HG02642 (cell line): ENCODE results near the gene TPBGL.
A peak's percentile ranks its signal among the peaks of the same experiment; 100 is the strongest.
"Not testable (repeated sequence)": the region's sequence is repeated elsewhere in the genome, so short reads cannot be mapped to it uniquely, and the experiment has no call there.

ENCODE experiments used
- ATAC-seq: cut with Tn5 transposase; IDR thresholded peaks from one replicate; pipeline ENCODE4 v1.9.1; 2021; ENCODE audit warnings: mild to moderate bottlenecking; ENCODE audit not compliant: unreplicated experiment, poor library complexity

TPBGL gene

DNA sequence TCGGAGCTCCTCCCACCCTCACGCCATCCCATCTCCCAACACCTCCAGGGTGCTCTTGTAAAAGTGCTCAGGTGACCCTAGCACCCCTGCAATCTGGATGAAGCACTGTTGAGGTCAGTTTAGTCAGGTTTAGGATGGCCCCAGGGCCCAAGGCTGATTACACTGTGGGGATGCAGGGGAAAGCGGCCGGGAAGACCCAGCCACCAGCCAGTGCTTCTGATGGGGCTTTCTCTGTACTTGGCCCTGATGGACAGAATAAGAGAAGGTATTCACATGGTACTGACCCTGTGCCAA is 28.7 kb downstream of the TPBGL start:
- ATAC-seq = no peak

- no peak for ATAC-seq
Observed at GRCh38 chr11:75269896-75270295, 29.3 kb downstream of the TPBGL start.

DNA sequence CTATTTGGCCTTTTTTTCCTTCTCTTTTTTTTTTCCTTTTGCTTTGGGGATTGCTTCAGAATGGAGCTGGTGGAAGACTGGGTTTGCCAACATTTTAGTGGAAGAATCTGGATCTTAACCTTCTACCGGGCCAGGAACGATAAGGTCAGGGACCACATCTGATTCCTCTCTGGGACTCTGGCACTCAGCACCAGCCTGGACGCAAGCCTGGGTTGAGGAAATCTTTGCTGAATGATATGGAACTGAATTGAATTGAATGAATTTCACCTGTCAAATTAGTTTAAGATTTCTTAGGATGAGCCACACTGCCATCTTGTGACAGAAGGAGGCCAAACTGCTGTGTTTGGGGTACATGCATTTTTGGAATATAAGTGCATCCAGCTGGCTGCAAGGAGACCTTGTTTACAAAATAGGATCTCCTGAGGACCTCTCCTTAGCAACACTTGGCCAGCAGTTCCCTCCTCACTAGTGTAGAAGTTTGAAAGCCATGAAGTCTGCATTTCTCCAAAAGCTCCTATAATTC is 30.4 kb downstream of the TPBGL start:
- ATAC-seq = no peak

GRCh38 chr11:75271730-75272129 is 31.2 kb downstream of the TPBGL start:
- no peak for ATAC-seq

DNA sequence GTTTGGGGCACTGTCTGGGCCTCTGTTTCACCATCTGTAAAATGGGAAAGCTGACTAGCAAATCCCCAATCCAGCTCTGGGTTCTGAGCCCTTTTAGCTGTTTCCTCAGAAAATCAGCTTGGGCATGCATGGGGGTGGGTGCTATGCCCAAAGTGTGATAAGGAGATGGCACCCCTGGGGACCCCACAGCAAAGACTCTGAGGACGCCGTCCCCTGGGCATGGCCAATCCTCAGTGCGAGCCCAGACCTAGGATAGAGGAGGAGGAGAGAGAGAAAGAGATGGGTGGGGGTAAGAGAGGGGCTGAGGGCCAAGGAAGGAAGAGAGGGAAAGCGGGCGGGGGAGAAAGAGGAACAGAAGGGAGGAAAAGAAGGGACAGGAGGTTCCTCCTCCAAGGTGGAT is 31.8 kb downstream of the TPBGL start:
- ATAC-seq = no peak

DNA sequence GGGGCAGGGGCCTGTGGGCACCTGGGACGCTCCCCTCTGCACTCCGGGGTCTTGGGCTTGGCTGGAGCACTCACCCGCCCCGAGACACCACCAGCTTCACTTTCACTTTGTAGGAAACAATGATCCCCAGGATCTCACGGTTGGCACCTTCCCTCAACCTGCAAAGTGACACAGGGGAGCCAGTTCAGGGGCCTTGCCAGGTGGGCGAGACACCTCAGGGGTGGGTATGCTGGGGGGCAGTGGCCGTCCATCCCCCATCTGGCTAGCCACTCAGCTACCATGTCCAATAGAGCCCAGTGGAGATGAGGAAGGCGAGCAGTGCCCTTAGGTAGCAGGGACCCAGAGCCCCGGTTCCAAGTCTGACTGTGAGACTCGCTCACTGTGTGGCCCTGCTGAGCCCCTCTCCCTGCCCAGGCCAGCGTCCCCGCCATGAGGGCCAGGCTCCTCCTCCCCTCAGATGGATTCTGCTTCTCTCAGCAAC is 32.3 kb downstream of the TPBGL start:
- ATAC-seq = no peak

DNA sequence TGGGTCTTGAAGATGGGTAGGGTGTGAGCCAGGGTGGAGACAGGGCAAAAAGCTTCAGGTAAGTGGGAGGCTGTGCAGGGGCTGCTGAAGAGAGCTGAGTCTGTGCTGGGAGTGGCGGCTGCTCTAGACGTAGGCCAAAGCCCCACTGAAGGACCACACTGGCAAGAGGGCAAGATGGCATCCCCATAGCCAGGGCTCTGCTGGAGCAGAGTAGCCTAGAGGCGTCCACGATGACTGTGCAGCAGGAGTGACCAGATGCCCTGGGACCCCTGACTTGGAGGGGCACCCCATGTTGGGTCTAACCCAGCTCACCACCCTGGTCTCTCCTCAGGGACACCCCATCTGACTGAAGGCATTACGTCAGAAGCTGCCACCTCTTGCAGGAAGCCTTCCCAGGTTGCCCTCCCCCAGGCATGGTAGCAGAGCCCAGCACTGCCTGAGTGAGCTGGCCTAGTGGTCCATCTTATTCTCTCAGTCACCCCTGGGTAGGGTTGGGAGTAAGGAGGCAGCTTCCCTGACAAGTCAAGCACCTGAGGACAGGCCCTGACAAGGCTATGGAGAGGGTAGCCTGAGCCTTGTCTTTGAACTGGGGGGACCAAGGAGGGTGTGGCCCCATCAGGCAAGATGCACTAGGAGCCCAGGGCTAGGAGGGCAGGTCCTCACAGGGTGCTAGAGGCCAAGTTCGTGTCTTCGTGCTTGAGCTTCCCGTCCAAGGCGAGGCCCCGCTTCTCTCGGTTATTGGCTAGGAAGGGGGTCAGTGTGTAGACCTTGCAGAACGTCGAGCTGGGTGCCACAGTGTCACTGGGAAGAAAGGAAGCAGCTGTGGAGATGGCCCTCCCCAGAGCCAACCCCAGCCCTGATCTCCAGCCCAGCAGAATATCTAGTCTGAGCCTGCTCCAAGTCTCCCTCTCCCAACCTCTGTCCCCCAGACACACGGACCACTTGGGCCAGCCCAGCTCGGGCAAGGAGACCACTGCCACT is 33.1 kb downstream of the TPBGL start:
- no peak for ATAC-seq

- not testable (repeated sequence) for ATAC-seq
Observed at GRCh38 chr11:75274716-75275115, 34.1 kb downstream of the TPBGL start.

DNA sequence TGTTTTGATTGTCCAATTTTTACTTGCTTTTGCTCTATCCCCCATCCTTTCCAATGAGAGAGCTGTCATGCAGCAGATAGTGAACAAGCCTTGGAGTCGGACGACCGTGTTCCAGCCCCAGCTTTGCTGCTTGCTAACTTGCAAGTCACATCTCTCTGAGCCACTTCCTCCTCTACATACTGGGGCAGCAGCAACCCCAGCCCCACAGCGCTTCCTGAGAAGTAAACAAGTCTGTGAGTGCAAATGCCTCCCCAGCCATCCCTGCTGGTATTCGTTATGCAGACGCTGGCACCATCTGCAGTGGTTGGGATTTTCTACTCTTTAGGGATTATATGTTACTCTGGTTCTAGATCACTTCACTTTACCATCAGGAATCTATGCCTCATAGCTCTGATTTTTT is 35.0 kb downstream of the TPBGL start:
- ATAC-seq = no peak

GRCh38 chr11:75276186-75276585 is 35.6 kb downstream of the TPBGL start:
- ATAC-seq = no peak

DNA sequence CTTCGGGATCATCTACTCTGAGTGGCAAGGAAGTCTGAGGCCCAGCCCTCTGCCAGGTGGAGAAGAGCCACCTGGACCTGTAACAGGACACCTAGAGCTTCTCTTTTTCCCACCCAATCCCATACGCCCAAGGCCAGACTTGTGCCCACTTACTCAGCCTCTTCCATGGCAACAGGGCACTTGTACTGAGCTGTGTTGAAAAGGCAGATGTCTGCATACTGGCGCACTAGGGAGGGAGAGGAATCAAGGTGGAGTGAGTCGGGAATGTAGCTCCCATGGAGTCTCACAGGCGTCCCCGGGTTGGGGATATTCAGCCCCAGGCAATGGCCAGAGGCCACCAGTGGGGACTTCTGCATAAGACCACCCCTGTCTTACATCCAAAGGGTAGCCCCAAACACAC is 36.1 kb downstream of the TPBGL start:
- no peak for ATAC-seq

- ATAC-seq = no peak
Observed at GRCh38 chr11:75277211-75277805, 36.7 kb downstream of the TPBGL start.

- no peak for ATAC-seq
Observed at GRCh38 chr11:75277991-75278790, 37.6 kb downstream of the TPBGL start.

DNA sequence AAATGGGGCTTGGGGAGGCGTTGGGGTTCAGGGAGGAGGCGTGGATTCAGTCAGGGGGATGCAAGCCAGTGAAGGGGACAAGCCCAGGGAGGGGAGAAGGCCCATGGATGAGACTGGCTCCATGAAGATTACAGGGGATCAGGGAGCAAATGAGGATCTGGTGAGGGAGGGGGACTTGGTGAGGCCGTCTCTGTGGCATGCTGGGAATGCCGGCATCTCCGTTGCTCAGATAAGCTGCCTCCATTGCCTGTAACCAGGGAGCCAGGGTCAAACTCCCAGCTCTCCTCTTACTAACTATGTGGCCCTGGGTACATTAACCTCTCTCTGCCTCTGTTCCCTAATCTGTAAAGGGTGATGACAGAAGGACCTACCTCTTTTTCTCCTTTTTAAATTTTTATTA is 38.7 kb downstream of the TPBGL start:
- no peak for ATAC-seq

DNA sequence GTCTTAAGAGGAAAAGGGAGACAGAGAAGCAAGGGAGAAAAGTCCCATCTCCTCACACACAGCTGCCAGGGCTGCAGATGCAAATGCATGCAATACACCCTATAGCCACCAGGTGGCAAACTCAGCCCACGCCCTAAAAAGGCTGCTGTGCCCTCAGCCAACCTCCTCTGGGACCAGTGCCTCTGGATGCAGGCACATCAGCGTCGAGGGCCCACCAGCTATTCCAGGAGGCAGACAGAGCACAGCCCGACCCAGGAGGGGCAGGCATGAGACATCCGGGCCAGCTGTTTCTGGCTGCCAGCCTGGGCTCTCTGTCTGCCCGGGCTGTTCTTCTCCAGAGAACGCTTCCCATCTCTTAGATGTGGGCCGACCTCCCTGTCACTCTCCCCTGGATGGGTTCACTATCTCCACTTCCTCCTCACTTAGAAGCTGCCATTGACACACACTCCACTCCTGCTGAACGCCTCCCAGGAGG is 39.7 kb downstream of the TPBGL start:
- peak; percentile 68 for ATAC-seq

DNA sequence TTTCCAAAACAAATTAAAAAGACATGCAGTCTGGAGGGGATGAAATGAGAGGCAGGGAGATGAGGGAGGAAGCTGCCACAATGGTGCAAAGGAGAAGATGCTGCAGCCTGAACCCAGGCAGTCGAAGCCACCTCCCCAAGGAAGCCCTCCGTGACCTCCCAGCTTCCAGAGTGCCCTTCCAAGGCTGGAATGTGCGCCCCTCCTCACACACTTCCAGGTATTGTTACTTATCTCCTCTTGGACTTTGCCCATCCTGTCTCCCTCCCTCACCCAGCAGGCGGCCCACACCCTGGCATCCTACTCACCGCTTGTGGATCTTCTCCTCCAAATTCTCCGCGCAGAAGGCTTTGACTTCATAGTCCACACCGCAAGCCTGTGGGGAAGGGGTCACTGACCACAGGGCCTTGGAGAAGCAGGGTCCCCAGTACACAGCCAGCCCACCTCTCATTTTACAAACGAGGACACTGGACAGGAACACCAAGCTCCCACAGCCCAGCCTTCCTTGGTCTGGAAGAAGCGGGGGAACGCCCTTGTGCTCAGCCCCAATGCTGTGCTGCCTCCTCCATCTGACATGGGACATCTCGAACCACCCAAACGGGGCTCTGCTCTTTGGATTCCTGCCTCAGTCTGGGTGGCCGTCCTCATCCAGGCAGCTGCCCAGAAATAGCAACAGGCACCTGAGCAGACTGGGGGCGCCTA is 40.3 kb downstream of the TPBGL start:
- no peak for ATAC-seq

GRCh38 chr11:75281469-75282095 is 41.0 kb downstream of the TPBGL start:
- no peak for ATAC-seq

GRCh38 chr11:75283391-75283931 is 42.9 kb downstream of the TPBGL start:
- no peak for ATAC-seq

GRCh38 chr11:75285776-75286360 is 45.3 kb downstream of the TPBGL start:
- ATAC-seq = no peak
